GM19239 (cell line): ENCODE results near the gene MILR1.

Source experiments
- DNase-seq: peaks from one replicate; pipeline ENCODE4 v3.0.0; 2011; ENCODE audit warnings: low spot score; ENCODE audit not compliant: insufficient read length
- FAIRE-seq: peaks from 2 replicates; lab custom pipeline; 2011; peaks lifted over from hg19 to GRCh38; lab: Jason Lieb, UNC

MILR1 gene

GRCh38 chr17:64499805-64500486, 51.0 kb downstream of the MILR1 start:
- no peak for FAIRE-seq

DNA sequence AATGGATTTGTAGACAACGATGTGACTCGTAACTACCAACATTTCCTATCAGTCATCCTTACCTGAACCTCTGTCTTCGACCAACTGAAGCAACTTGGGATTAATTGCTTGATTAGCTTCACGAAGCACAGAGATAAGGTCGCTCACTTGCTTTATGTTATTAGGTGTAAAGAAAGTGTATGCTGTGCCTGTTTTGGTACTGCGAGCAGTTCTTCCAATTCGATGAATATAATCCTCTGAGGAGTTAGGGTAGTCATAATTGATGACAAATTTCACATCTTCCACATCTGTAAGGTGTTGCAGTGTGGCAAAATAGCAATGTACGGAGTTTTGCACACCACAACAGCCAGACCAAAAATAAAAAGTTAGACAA, 51.6 kb downstream of the MILR1 start:
- DNase-seq (no peak), FAIRE-seq (no peak)

More at GRCh38 chr17:64499805-64500486, 51.0 kb downstream of the MILR1 start:
- DNase-seq = no peak

DNA sequence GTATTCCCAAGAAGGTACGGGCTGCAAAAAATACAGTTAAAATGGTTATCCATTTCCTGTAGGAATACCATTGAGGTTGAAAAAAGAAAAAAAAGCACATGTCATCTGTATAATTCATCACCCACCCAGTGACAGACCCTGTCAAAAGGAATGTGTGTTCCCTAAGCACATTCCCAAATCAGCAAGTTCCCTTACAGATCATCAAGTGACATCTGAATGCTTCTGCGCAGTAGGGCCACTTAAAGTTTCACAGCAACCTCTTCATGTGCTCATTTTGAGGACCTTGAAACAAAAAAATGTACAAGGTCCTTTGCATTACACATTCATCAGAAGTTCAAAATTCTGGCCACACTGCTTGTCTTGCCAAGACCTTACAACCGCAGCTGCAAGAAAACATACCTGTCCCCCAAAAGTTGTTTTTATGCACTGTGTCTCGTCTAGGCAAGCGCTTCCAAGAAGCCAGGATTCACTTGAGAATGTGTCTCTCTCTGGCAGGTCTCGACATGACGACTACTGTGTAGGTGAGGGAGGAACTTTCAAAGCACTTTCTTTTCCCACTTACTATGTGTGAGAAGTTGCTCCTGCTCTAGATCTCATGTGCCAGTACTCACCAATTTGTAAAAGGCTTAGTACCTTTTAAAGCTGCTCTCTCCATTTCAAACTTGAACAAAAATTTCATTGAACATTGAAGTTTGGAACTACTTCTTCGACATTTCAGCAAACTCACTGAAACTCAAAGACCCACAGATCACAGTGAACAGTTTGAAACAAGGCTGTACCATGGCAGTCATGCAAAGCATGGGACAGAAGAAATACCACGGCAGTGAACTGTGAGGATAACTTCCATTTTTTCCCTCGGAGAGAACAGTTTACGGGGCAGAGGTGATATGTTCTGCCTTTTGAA, 52.2 kb downstream of the MILR1 start:
- no peak for DNase-seq
- no peak for FAIRE-seq

- no peak for DNase-seq
- FAIRE-seq = no peak
These were observed 53.1 kb downstream of the MILR1 start for GRCh38 chr17:64502021-64502420.

DNA sequence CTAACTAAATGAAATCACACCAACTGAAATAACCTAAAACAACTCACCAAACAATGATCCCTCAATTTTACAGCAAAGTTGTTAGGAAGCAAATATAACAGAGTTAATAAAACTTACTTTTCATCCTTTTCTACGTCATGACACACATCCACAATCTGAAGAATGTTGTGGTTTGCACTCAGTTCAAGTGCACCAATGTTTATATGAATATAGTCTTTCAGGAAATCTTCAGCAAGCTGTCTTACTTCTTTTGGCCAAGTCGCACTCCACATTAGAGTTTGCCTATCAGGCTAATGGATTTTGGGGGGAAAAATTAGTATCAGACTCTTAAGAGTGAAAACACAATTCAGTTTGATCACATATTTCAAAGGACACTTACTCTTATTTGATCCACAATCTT, 53.9 kb downstream of the MILR1 start:
- FAIRE-seq = no peak
- no peak for DNase-seq

GRCh38 chr17:64503341-64503740, 54.4 kb downstream of the MILR1 start:
- no peak for FAIRE-seq
- DNase-seq = no peak

DNA sequence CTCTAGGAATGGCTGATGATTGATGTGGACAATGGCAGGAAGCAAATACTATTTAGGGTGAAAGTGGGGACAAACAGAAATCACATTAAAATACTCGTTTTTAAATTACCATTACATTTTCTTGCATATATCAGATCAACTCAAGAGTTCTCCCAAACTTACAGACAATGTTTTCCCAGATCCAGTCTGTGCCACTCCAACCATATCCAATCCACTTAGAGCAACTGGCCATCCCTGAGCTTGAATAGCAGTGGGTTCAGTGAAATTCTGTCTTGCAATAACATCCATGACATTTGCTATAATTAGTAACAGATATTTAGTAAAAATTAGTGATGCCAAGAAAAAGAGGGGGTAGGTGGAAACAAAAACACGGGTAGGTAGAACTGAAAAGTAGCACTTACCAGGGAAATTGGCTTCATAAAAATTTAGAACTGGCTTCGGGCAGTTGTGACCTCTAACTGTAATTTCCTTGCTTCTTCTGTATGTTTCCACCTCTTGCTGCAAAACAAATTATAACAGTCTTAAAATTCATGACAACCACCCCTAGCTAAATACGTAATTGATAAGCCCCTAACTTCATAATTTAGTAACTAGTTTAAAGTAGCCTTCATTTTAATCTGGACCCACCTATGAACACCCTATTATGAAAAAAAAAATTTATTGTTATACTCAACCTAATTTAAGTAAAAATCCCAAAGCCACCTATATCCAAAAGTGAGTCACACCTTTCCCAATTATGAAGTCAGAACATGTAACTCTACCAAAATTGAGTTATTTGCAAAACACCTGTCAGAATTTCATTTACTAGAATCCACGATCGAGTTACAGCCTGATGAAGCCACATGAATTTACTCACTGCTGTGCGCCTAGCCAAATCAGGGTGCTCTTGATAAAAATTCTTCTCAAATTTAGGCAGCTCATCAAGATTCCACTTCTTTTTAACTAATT, 55.2 kb downstream of the MILR1 start:
- DNase-seq = no peak
- no peak for FAIRE-seq

- FAIRE-seq = peak; percentile 26
- no peak for DNase-seq
These were observed 55.9 kb downstream of the MILR1 start for GRCh38 chr17:64504769-64505339.

GRCh38 chr17:64505340-64506200, 56.7 kb downstream of the MILR1 start:
- no peak for FAIRE-seq
- peak; percentile 31 for DNase-seq

DNA sequence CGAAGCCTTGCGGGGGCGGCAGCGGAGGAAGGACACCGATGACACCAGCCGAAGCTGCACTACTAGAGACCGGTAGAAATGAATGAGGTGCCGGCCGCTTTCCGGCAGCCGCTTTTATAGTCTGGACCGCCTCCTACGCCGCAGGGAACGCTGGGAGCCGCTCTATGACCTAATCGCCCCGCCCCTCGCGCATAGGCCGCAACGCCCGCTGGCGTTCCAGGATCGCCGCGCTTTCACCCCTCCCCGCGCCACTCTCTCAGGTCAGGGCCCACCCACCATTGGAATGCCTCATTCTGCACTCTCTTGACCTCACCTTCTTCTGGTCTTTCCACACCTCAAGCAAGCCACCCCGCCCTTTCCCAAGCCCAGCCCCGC, 57.3 kb downstream of the MILR1 start, which contains the start of gene DDX5:
Gene DDX5 (minus strand): TSS at position 89 of the 375 bp plus-strand sequence. CDS start 170 bp downstream, outside the sequence.
- no peak for FAIRE-seq
- DNase-seq = peak; percentile 57

DNA sequence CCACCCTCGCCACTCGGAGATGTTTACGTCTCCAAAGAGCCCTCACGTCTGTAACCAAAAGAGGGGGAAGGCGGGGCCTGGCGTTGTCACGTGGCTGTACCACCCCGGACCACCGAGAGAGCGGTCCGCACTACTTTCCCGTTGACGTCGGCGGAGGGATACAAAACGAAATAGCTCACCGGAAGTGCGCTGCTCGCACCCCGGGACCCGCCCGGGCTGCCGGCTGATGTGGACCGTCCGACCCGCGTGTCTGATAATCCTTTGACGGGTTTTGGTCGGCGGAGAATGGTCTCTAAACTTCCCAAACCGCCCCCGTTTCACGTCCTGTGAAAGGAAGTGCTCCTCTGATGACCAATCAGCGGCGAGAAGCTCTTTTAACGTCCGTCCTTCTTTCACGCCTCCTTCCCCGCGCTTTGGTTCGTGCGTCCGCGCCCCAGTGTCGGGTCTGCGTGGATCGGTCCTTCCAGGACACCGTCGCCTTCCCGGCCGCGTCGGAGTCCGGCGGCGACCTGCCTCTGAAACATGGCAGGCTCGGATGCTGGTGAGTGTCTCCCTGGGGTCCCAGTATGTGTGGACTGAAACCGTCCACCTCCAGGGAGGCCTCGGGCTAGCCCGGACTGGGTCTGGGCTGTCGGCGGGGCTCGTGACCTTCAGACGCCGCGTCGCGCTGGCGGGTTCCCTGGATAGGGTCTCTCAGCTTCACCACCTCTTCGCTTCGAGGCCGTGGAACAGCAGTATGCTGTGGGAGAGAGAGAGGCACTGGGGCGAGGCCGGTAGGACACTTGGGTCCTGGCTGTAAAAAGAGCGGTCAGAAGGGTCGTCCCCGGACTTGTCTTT, 57.9 kb downstream of the MILR1 start, which contains the start of gene CEP95:
Gene CEP95 (plus strand): TSS at position 402 of the 837 bp plus-strand sequence. CDS start 121 bp downstream, at position 523.
- FAIRE-seq (peak; percentile 87), DNase-seq (peak; percentile 63)

DNA sequence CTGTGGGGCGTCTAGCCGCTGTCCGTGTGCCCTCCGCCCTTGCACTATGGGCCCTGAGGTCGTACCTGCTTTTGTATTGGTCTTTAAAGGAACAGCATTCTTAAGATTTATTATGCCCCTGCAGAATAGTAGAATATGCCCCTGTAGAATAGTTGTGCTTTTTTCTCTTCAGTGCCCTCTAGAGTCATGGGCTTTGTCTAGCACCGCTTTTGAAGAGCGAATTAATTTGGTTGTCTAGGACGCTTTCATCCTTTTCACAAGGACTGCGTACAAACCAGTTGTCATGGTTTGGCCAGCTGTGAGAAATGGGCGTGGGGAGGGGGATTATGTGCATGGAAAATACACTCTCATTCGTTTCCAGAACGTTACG, 58.5 kb downstream of the MILR1 start:
- FAIRE-seq (peak; percentile 81), DNase-seq (peak; percentile 22)

GRCh38 chr17:64508683-64509082, 59.8 kb downstream of the MILR1 start:
- DNase-seq = no peak
- FAIRE-seq = no peak

GRCh38 chr17:64509179-64509578, 60.3 kb downstream of the MILR1 start:
- DNase-seq (no peak), FAIRE-seq (no peak)

GRCh38 chr17:64515419-64515818, 66.5 kb downstream of the MILR1 start:
- no peak for DNase-seq
- FAIRE-seq = no peak

DNA sequence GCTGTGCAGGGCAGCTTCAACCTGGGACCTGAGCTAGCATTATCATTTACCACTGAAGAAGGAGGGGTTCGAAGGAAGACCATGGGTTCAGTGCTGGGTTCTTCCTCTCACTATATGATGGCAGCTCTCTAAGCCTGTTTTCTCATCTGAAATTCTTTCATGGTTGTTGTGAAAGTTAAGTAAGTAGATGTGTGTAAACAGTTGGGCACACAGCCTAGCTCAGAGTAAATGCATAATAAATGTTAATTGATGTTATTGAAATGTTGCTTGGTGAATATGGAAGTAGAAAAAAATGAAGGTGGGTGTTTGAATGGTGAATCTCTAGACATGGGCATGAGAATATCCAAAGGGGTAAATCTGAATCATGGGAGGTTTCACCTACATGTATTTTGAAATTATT, 66.9 kb downstream of the MILR1 start:
- DNase-seq = no peak
- no peak for FAIRE-seq
